GM12873 (cell line): Measurements from ENCODE around the gene IRS2.

Experiments
- TF ChIP-seq, protein P1 (sequence below): IDR thresholded peaks from 2 replicates; pipeline ENCODE4 v1.5.1; 2012; ENCODE audit warnings: low read depth, mild to moderate bottlenecking, moderate library complexity, low read length, control low read depth; ENCODE audit not compliant: insufficient read depth; ENCODE audit errors: missing control alignments

The IRS2 gene

DNA sequence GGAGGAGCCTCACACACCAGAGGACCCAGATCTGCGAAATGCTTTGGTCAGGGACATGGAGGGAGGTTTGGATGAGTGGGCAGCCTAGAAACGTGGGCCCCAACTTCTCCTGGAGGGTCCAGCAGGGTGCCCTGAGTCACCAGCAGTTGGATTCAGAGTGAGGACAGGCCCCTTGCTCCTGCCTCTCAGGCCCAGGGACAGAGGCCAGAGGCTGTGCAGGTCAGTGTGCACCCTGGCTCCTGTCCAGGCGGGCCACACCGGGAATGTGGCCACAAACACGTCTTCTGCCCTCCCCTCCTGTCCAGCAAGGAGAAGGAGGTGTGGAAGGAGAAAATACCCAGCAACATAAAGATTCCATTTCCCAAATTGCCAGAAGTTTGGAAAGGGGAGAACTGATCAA, 19.4 kb downstream of the IRS2 start:
- TF ChIP-seq, protein P1, sequence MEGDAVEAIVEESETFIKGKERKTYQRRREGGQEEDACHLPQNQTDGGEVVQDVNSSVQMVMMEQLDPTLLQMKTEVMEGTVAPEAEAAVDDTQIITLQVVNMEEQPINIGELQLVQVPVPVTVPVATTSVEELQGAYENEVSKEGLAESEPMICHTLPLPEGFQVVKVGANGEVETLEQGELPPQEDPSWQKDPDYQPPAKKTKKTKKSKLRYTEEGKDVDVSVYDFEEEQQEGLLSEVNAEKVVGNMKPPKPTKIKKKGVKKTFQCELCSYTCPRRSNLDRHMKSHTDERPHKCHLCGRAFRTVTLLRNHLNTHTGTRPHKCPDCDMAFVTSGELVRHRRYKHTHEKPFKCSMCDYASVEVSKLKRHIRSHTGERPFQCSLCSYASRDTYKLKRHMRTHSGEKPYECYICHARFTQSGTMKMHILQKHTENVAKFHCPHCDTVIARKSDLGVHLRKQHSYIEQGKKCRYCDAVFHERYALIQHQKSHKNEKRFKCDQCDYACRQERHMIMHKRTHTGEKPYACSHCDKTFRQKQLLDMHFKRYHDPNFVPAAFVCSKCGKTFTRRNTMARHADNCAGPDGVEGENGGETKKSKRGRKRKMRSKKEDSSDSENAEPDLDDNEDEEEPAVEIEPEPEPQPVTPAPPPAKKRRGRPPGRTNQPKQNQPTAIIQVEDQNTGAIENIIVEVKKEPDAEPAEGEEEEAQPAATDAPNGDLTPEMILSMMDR: no peak

DNA sequence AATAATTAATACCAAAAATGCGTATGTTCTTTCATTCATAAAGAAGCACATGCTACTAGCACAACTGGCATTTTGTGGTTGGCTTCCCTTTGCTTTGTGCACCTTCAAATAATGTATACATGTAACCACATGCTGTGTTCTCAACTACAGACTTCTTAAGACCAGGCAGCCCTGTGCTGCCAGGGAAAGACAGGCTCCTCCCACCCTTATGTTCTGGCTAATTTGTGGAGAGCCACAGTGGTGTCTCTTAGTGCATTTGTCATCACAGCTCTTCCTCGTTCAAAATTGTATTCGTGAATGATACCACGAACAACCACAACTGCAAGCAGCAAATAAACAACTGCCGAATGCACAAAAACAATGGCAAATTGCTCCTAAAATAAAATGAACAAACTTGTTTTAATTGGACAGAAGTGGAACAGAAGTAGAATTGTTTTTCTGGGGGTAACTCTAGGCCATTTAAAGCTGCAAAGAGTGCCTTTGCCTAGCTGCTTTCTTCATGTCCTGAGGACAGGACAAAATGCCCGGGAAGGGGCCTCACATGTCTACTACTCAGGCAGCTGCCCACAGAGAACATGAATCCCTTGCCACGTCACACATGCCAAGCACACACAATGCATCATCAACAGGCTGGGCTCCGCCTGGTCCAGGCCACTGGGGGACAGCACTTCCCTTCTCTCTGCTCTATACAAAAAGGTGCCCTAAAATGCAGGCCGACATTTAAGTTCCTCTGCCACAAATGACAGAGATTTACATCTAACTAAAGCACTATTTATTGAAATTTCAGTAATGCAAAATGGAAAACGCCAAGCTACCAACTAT, 21.7 kb downstream of the IRS2 start:
- TF ChIP-seq, protein P1: no peak

DNA sequence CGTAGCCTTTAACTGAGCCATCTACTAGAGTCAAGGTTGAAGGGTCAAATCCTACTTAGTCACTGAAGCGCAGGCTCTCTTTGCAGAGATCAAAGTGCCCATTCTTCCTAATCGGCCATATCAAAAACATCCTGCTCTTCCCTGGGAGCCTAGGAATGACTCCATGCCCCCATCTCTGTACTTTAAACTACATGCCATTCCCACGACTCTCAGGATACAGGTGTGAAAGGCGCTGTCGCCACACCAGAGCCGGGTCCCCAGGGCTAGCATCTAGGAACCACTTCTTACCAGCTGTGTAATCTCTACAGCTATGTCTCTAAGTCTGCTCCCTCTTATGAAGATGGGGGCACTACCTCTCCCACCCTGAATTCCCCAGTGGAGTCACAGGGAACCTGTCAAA, 22.3 kb downstream of the IRS2 start:
- TF ChIP-seq, protein P1: no peak

DNA sequence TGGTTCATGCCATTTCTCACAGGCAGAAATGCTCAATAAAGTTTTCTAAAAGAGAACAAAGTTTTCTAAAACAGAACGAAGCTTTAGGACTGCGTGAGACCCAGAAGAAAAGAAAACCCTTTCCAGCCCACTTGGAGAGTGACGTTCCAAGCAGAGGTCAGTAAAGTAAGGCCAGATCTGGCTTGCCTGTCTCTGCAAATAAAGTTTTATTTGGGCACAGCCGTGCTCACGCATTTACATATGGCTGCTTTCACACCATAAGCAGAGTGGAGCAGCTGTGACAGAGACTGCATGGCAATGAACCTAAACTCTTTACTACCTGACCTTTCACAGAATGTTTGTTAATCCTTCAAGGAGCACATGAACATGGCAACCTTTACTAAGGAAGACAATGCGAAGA, 23.6 kb downstream of the IRS2 start:
- TF ChIP-seq, protein P1: no peak

DNA sequence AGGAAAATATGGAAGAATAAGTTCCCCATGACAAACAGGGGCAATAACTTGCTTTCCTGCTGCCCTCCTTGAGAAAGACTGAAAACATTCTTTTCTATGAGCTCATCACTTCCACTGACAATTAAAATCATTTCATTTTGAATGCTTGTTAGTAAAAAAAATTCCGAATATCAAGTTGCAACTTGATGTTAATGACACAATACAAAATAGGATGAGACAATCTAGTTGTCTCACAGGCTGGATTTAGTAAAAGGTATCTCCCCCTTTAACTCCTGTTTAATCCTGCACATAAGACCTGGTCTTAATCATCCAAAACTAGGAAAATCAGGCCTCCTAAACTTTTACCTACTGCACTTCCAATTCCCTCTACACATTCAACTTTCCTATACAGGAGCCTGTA, 24.7 kb downstream of the IRS2 start:
- TF ChIP-seq, protein P1: no peak

DNA sequence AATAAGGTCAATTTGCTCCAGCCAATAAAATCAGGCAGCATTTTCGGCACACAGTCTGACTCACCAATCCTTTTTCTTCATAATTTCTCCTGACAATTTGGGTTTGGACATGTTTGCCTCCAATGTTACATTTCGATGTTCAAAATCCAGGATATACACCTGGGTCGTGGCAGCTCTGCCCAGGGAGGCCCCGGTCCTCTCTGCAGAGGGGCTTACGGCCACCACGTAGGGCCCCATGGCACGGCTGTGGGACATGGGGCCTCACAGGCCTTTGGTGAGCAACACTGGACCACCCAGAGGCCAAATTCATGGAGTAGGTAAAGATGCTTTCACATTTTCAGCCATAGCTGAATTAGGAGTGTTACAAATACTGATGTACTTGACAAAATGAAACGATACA, 25.4 kb downstream of the IRS2 start:
- TF ChIP-seq, protein P1: no peak

DNA sequence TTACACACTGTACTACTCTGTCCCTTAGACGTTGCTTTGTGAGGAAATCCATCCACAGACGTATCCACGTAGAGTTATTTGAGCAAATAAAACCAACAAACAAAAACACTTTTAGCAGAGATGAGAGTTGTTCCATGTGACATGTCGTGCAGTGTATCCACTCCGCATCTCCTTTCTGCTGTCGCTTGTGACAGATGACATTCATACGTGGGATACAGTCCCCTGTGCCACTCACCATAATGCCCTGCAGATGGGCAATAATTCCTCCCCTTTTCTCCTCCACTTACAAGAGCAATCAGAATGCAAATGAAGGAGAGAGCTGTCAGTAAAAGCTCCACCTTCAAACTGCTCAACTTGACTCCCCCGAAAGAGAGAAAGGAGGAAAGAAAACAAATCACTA, 26.0 kb downstream of the IRS2 start:
- TF ChIP-seq, protein P1: no peak
